GM12878 (cell line): ENCODE results near the gene ARF3. TPM values are rescaled to one million over a fixed set of nuclear protein-coding genes. Genes with fewer than 3 reads are reported as not detected.

Source experiments
- ATAC-seq: fragments of 200-7000 bp; cut with Tn5 transposase; 3 replicates; pipeline ENCODE4 v1.9.1; 2020; ENCODE audit warnings: mild to moderate bottlenecking, moderate library complexity
- BruUV-seq: library from RNA; stranded (reverse); fragments of 400-500 nt; replicated peaks from 2 replicates; lab custom pipeline; 2021; lab: Mats Ljungman, UMichigan
- CTCF ChIA-PET: fragments of 300-600 bp; sonication (Branson Sonifier 250); formaldehyde crosslinking; extraction: SDS; loops from one replicate; lab custom pipeline; 2021; ENCODE audit warnings: inconsistent platforms; lab: Yijun Ruan, JAX
- POLR2A ChIA-PET: fragments of 350-600 bp; formaldehyde crosslinking; extraction: SDS; loops from one replicate; lab custom pipeline; 2021; ENCODE audit warnings: inconsistent platforms; lab: Charles Lee
- RAD21 ChIA-PET: fragments of 300-600 bp; sonication (Branson Sonifier 250); formaldehyde crosslinking; loops from one replicate; lab custom pipeline; 2023; ENCODE audit warnings: antibody characterized with exemption; ENCODE audit not compliant: unreplicated experiment; lab: Charles Lee
- SMC1A ChIA-PET: fragments of 300-600 bp; sonication (Branson Sonifier 250); formaldehyde crosslinking; loops from one replicate; lab custom pipeline; 2023; ENCODE audit not compliant: unreplicated experiment, uncharacterized antibody; lab: Charles Lee
- DNase-seq: peaks from one replicate; pipeline ENCODE4 v3.0.0-alpha.2; 2011; ENCODE audit warnings: low read depth, low spot score
- FAIRE-seq: peaks from 3 replicates; lab custom pipeline; 2011; peaks lifted over from hg19 to GRCh38; lab: Jason Lieb, UNC
- H2AFZ ChIP-seq: 2 replicates; pipeline ENCODE4 v1.6.0; 2011; ENCODE audit warnings: low read depth, low read length, control low read depth; ENCODE audit not compliant: control insufficient read depth
- H3K27ac ChIP-seq: 2 replicates; pipeline ENCODE4 v1.5.1; 2011; ENCODE audit warnings: control low read depth; ENCODE audit not compliant: control insufficient read depth, insufficient read depth
- H3K27me3 ChIP-seq, 2 experiments: replicated peaks in 1 of 2; 2 replicates each; pipeline versions ENCODE4 v1.6.0 to v1.6.1; 2011; ENCODE audit warnings: low read length in 1 of 2; ENCODE audit not compliant: control insufficient read depth in 2 of 2, insufficient read depth in 2 of 2
- H3K36me3 ChIP-seq, 2 experiments: 2 replicates each; pipeline ENCODE4 v1.5.1; 2011; ENCODE audit warnings: low read length in 1 of 2; ENCODE audit not compliant: control insufficient read depth in 2 of 2, insufficient read depth in 2 of 2
- H3K4me1 ChIP-seq: 2 replicates; pipeline ENCODE4 v1.6.1; 2011; ENCODE audit warnings: mild to moderate bottlenecking, low read length, moderate library complexity, mixed read lengths; ENCODE audit not compliant: control insufficient read depth, insufficient read depth
- H3K4me2 ChIP-seq: 2 replicates; pipeline ENCODE4 v1.6.0; 2011; ENCODE audit warnings: control low read depth; ENCODE audit not compliant: control insufficient read depth, insufficient read depth
- H3K4me3 ChIP-seq: fragments of 200-600 bp; sonication (generic); 2 replicates; pipeline ENCODE4 v1.5.1; 2016
- H3K79me2 ChIP-seq: 2 replicates; pipeline ENCODE4 v1.6.0; 2011; ENCODE audit warnings: low read length; ENCODE audit not compliant: control insufficient read depth, insufficient read depth
- H3K9ac ChIP-seq: 2 replicates; pipeline ENCODE4 v1.8.0; 2011; ENCODE audit warnings: low read length, control low read depth, mixed read lengths; ENCODE audit not compliant: control insufficient read depth, insufficient read depth
- H3K9me3 ChIP-seq: replicated peaks from 3 replicates; pipeline ENCODE4 v1.5.1; 2011; ENCODE audit warnings: mild to moderate bottlenecking, low read length; ENCODE audit not compliant: control insufficient read depth, insufficient read depth
- H4K20me1 ChIP-seq: 2 replicates; pipeline ENCODE4 v1.6.0; 2011; ENCODE audit not compliant: control insufficient read depth, insufficient read depth
- BHLHE40 ChIP-seq, 2 experiments: fragments of 450-650 bp in 1 of 2; IDR thresholded peaks; 2 replicates each; pipeline ENCODE4 v1.6.1; 2011 to 2017; ENCODE audit warnings: low read depth in 2 of 2, borderline replicate concordance in 1 of 2, improper control_type of control experiment in 1 of 2, low read length in 1 of 2, mild to moderate bottlenecking in 1 of 2
- CEBPB ChIP-seq, 2 experiments: fragments of 150-350 bp in 1 of 2; IDR thresholded peaks; 2 replicates each; pipeline ENCODE4 v1.6.1; 2012 to 2014; ENCODE audit warnings: low read depth in 2 of 2, low read length in 2 of 2, borderline replicate concordance in 1 of 2, inconsistent platforms in 1 of 2
- EZH2 ChIP-seq: IDR thresholded peaks from 2 replicates; pipeline ENCODE4 v1.6.1; 2012; ENCODE audit warnings: low read depth, mild to moderate bottlenecking, control low read depth, inconsistent platforms, low read length, borderline replicate concordance; ENCODE audit not compliant: control insufficient read depth
- HDAC6 ChIP-seq: fragments of 200-600 bp; sonication (generic); IDR thresholded peaks from one replicate; pipeline ENCODE4 v1.8.0; 2017; ENCODE audit warnings: antibody characterized with exemption; ENCODE audit not compliant: unreplicated experiment
- IKZF2 ChIP-seq, 2 experiments: fragments of 450-650 bp; IDR thresholded peaks; 2 replicates each; pipeline ENCODE4 v1.6.1; 2017; ENCODE audit warnings: mild to moderate bottlenecking in 2 of 2, moderate library complexity in 2 of 2
- RAD51 ChIP-seq: fragments of 450-650 bp; IDR thresholded peaks from 2 replicates; pipeline ENCODE4 v1.6.1; 2016; ENCODE audit warnings: moderate library complexity, mild to moderate bottlenecking, inconsistent platforms
- TAF1 ChIP-seq: IDR thresholded peaks from 2 replicates; pipeline ENCODE4 v1.6.1; 2011; ENCODE audit warnings: mild to moderate bottlenecking, low read depth, low read length, borderline replicate concordance
- YY1 ChIP-seq: IDR thresholded peaks from 2 replicates; pipeline ENCODE4 v1.6.1; 2011; ENCODE audit warnings: low read depth, mild to moderate bottlenecking, low read length
- WGBS: methylation state at CpG from one replicate; pipeline ENCODE4 v1.1.6; 2016; ENCODE audit warnings: low lambda C conversion rate; ENCODE audit not compliant: insufficient replicate concordance, insufficient coverage; ENCODE audit errors: missing lambda C conversion rate; 5-methylcytosine and 5-hydroxymethylcytosine counted together
- in situ Hi-C: fragments of 300-500 bp; cut with MboI; formaldehyde crosslinking; loops from 9 replicates; pipeline ENCODE4 v1.14.3; 2018; ENCODE audit warnings: mixed read lengths
- intact Hi-C: fragments of 100-400 bp; cut with micrococcal nuclease; formaldehyde crosslinking; loops from one replicate; pipeline ENCODE4 v1.14.2; 2022; ENCODE audit not compliant: unreplicated experiment
- polyA plus RNA-seq, 11 experiments: library from polyadenylated mRNA; depleted of rRNA in 4 of 11; unstranded in 6 of 11; stranded (reverse) in 5 of 11; fragments of >200 nt; fragmentation: Nextera tagmentation in 4 of 11; fragmentation: Illumina TruSeq in 1 of 11; extraction: Ambion mirVana in 4 of 11; extraction: Trizol in 1 of 11; gene quantifications; 1 replicate in 1 of 11; 2 replicates in 10 of 11; pipeline versions ENCODE4 v1.2.1 to v1.2.3, GENCODE V29; 2011 to 2016; ENCODE audit warnings: inconsistent platforms in 2 of 11, missing spikeins in 2 of 11, low read depth in 1 of 11
- total RNA-seq, 4 experiments: library from RNA; depleted of rRNA in 3 of 4; stranded (reverse); fragments of >200 nt in 3 of 4; fragmentation: Illumina TruSeq in 1 of 4; extraction: Trizol in 1 of 4; gene quantifications; 2 replicates each; pipeline versions ENCODE4 v1.2.1 to v1.2.3, GENCODE V29; 2013 to 2021
- TF ChIP-seq, protein P1 (sequence below): fragments of 450-650 bp; IDR thresholded peaks from 2 replicates; pipeline ENCODE4 v1.6.1; 2017; ENCODE audit warnings: mild to moderate bottlenecking, moderate library complexity
- TF ChIP-seq, protein P2 (sequence below): fragments of 450-650 bp; IDR thresholded peaks from 2 replicates; pipeline ENCODE4 v1.6.1; 2017; ENCODE audit warnings: mild to moderate bottlenecking, moderate library complexity

ARF3 gene
- total and polyA plus RNA-seq, 10 of the 15 experiments (the other 5 are each of a cell fraction or from before 2014, with no cell fraction given), result 8.7 to 263 (median 74.4) TPM

DNA sequence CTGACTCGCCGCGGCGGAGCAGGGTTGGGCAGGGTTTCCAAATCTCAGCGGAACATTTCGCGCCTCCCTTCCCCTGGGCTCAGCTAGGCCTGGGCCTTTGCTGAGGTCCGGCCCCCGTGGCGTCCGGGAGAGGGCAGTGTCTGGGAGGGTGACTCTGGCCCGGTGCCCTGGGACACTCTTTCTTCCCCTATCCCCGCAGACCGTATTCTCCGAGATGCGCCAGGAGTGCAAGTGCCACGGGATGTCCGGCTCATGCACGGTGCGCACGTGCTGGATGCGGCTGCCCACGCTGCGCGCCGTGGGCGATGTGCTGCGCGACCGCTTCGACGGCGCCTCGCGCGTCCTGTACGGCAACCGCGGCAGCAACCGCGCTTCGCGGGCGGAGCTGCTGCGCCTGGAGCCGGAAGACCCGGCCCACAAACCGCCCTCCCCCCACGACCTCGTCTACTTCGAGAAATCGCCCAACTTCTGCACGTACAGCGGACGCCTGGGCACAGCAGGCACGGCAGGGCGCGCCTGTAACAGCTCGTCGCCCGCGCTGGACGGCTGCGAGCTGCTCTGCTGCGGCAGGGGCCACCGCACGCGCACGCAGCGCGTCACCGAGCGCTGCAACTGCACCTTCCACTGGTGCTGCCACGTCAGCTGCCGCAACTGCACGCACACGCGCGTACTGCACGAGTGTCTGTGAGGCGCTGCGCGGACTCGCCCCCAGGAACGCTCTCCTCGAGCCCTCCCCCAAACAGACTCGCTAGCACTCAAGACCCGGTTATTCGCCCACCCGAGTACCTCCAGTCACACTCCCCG, 23.9 kb upstream of the ARF3 start:
- ChIA-PET RAD21 (no interaction called here), CTCF (interaction anchor here (0.7 to 9.5 kb wide), 6 partner anchors 7 to 128 kb away, joined by 3 to 106 read pairs (median 25); partner anchors contain the start of genes DDX23, RND1 and WNT10B), SMC1A (no interaction called here), POLR2A (no interaction called here)
- WGBS, result 11% methylated on average over 86 of the region's 91 CpGs
- in situ Hi-C loops, result no loop called here
- FAIRE-seq, result no peak
- Histone ChIP-seq H2AFZ (no peak overlapping the region), H3K27ac (no peak overlapping the region), H3K36me3 (no peaks in the 10 kb centered on the region), H3K4me3 (no peak overlapping the region; the same call in 1 of the 2 replicates), H3K27me3 (peaks cover 26 to 42% of the 10 kb centered on the region in 2 experiments), H3K9me3 (no peaks in the 10 kb centered on the region), H3K4me1 (peaks cover 34% of the 10 kb centered on the region), H4K20me1 (no peaks in the 10 kb centered on the region; the same call in 1 of the 2 replicates), H3K4me2 (peak overlapping the region; percentile 53), H3K79me2 (no peaks in the 10 kb centered on the region), H3K9ac (no peak overlapping the region)
- DNase-seq, result no peak
- no TSS peak for BruUV-seq
- no peak for ATAC-seq
- intact Hi-C loops, result no loop called here
- TF ChIP-seq HDAC6 (peak; percentile 74), IKZF2 (IDR thresholded peaks at IDR 0.05) (no peak), CEBPB (IDR thresholded peaks at IDR 0.05; ENCODE audit: borderline replicate concordance in 1 of 2, low read depth in 2 of 2, low read length in 2 of 2) (no peak), BHLHE40 (IDR thresholded peaks at IDR 0.05; ENCODE audit: borderline replicate concordance in 1 of 2, low read depth in 2 of 2, low read length in 1 of 2) (peak in 1 of 2 experiments; percentile 55; a peak in 2 of 4 replicates), RAD51 (no peak), YY1 (0 out of 2 replicates have a peak, but pooled peaks have one; percentile 4), TAF1 (no peak), EZH2 (0 out of 2 replicates have a peak, but pooled peaks have one; percentile 58)
- TF ChIP-seq, protein P1, sequence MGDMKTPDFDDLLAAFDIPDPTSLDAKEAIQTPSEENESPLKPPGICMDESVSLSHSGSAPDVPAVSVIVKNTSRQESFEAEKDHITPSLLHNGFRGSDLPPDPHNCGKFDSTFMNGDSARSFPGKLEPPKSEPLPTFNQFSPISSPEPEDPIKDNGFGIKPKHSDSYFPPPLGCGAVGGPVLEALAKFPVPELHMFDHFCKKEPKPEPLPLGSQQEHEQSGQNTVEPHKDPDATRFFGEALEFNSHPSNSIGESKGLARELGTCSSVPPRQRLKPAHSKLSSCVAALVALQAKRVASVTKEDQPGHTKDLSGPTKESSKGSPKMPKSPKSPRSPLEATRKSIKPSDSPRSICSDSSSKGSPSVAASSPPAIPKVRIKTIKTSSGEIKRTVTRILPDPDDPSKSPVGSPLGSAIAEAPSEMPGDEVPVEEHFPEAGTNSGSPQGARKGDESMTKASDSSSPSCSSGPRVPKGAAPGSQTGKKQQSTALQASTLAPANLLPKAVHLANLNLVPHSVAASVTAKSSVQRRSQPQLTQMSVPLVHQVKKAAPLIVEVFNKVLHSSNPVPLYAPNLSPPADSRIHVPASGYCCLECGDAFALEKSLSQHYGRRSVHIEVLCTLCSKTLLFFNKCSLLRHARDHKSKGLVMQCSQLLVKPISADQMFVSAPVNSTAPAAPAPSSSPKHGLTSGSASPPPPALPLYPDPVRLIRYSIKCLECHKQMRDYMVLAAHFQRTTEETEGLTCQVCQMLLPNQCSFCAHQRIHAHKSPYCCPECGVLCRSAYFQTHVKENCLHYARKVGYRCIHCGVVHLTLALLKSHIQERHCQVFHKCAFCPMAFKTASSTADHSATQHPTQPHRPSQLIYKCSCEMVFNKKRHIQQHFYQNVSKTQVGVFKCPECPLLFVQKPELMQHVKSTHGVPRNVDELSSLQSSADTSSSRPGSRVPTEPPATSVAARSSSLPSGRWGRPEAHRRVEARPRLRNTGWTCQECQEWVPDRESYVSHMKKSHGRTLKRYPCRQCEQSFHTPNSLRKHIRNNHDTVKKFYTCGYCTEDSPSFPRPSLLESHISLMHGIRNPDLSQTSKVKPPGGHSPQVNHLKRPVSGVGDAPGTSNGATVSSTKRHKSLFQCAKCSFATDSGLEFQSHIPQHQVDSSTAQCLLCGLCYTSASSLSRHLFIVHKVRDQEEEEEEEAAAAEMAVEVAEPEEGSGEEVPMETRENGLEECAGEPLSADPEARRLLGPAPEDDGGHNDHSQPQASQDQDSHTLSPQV, result no peak
- TF ChIP-seq, protein P2, sequence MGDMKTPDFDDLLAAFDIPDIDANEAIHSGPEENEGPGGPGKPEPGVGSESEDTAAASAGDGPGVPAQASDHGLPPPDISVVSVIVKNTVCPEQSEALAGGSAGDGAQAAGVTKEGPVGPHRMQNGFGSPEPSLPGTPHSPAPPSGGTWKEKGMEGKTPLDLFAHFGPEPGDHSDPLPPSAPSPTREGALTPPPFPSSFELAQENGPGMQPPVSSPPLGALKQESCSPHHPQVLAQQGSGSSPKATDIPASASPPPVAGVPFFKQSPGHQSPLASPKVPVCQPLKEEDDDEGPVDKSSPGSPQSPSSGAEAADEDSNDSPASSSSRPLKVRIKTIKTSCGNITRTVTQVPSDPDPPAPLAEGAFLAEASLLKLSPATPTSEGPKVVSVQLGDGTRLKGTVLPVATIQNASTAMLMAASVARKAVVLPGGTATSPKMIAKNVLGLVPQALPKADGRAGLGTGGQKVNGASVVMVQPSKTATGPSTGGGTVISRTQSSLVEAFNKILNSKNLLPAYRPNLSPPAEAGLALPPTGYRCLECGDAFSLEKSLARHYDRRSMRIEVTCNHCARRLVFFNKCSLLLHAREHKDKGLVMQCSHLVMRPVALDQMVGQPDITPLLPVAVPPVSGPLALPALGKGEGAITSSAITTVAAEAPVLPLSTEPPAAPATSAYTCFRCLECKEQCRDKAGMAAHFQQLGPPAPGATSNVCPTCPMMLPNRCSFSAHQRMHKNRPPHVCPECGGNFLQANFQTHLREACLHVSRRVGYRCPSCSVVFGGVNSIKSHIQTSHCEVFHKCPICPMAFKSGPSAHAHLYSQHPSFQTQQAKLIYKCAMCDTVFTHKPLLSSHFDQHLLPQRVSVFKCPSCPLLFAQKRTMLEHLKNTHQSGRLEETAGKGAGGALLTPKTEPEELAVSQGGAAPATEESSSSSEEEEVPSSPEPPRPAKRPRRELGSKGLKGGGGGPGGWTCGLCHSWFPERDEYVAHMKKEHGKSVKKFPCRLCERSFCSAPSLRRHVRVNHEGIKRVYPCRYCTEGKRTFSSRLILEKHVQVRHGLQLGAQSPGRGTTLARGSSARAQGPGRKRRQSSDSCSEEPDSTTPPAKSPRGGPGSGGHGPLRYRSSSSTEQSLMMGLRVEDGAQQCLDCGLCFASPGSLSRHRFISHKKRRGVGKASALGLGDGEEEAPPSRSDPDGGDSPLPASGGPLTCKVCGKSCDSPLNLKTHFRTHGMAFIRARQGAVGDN, result no peak
